Heart left ventricle (tissue), 16 donors: ENCODE measurements around the gene LRRK2. TPM values are rescaled to one million over a fixed set of nuclear protein-coding genes. Genes with fewer than 3 reads are reported as not detected.

Experiments used
- ATAC-seq, 4 donors: fragments of 200-7000 bp; cut with Tn5 transposase; one replicate each; pipeline ENCODE4 v1.9.1; 2020 to 2022; ENCODE audit warnings: moderate library complexity in 4 of 4, mild to moderate bottlenecking in 3 of 4, moderate number of reproducible peaks in 1 of 4
- DNase-seq, 5 donors: peaks; one replicate each; pipeline ENCODE4 v3.0.0-alpha.2; 2020
- H3K27ac ChIP-seq, 12 donors: fragments of 200-600 bp; sonication (generic) in 4 of 12; one replicate each; pipeline versions ENCODE4 v1.5.0 to v1.8.0; 2016 to 2022; ENCODE audit warnings: mild to moderate bottlenecking in 2 of 12
- H3K27me3 ChIP-seq, 9 donors: fragments of 200-600 bp; sonication (generic) in 2 of 9; one replicate each; pipeline versions ENCODE4 v1.5.1 to v1.8.0; 2016 to 2022; ENCODE audit warnings: mild to moderate bottlenecking in 3 of 9
- H3K36me3 ChIP-seq, 9 donors: fragments of 200-600 bp; sonication (generic) in 2 of 9; one replicate each; pipeline versions ENCODE4 v1.5.0 to v1.8.0; 2018 to 2022; ENCODE audit warnings: mild to moderate bottlenecking in 2 of 9
- H3K4me1 ChIP-seq, 12 donors: fragments of 200-600 bp; sonication (generic) in 4 of 12; one replicate each; pipeline versions ENCODE4 v1.5.0 to v1.8.0; 2016 to 2022; ENCODE audit warnings: mild to moderate bottlenecking in 3 of 12
- H3K4me3 ChIP-seq, 12 donors: fragments of 200-600 bp; sonication (generic) in 4 of 12; one replicate each; pipeline versions ENCODE4 v1.5.0 to v1.8.0; 2017 to 2022; ENCODE audit warnings: mild to moderate bottlenecking in 9 of 12, moderate library complexity in 4 of 12
- H3K9me3 ChIP-seq, 12 donors: fragments of 200-600 bp; sonication (generic) in 4 of 12; one replicate each; pipeline versions ENCODE4 v1.5.0 to v1.8.0; 2016 to 2022; ENCODE audit warnings: mild to moderate bottlenecking in 1 of 12
- CTCF ChIP-seq, 12 donors: fragments of 200-600 bp; sonication (generic) in 4 of 12; IDR thresholded peaks; one replicate each; pipeline versions ENCODE4 v1.5.0 to v1.8.0; 2018 to 2022; ENCODE audit warnings: antibody characterized with exemption in 12 of 12, mild to moderate bottlenecking in 5 of 12
- POLR2A ChIP-seq, 2 donors: fragments of 450-650 bp; IDR thresholded peaks; one replicate each; pipeline ENCODE4 v1.6.1; 2017; ENCODE audit warnings: antibody characterized with exemption in 2 of 2, mild to moderate bottlenecking in 2 of 2, moderate library complexity in 2 of 2
- WGBS, 4 donors: extraction: QIAGEN DNeasy Blood & Tissue Kit in 2 of 4; methylation state at CpG; one replicate each; pipeline versions ENCODE4 v1.1.5 to v1.1.7; 2013 to 2018; 5-methylcytosine and 5-hydroxymethylcytosine counted together
- intact Hi-C, 10 donors: fragments of 100-400 bp; cut with DNase I; formaldehyde crosslinking; loops; one replicate each; pipeline versions ENCODE4 v1.11.1 to v1.14.2; 2022
- polyA plus RNA-seq, 2 donors: library from polyadenylated mRNA; stranded (reverse); fragments of 200-250 nt; gene quantifications; one replicate each; pipeline ENCODE4 v1.2.3, GENCODE V29; 2013
- total RNA-seq, 9 donors: library from RNA; depleted of rRNA in 2 of 9; stranded (reverse); fragments of >200 nt in 2 of 9; fragmentation: NEBNext Ultra II Directional in 3 of 9; extraction: Animal tissue kit (Norgen Biotek cat#: 25700) in 3 of 9; gene quantifications; one replicate each; pipeline versions ENCODE4 v1.1.0 to v1.2.4, GENCODE V29; 2016 to 2023
- donor health status: ischemic (EF 13 %, LVEDD 7.1; RV severe dilation, severe dysfunction).
- donor health status: healthy with polysubstance abuse.
- donor health status: DM: no; HTN: yes; CAD: no.
- donor health status: DM: no; HTN: no; CAD: no.
- donor health status: ischemic (EF 25% LVEDD 6.9; RV normal size, moderate dysfunction).
- donor health status: ischemic (EF 25% LVEDD 5.7; RV mildly dilated, moderate dysfunction).
- donor health status: healthy.
- donor health status: DM: yes; HTN: yes; CAD: no.
- donor health status: ischemic (EF 35%, LVEDD 5.7; RV mildly dilated, moderate dysfunction).
- donor health status: nonischemic (EF 11% LVEDD 7.7; RV severe dilation, severe dysfunction).
- donor health status: DM: yes; HTN: yes; CAD: no.
- donor health status: PGD.
- donor health status: ischemic (EF 29% LVEDD 5.4; RV normal size, mild dysfunction).
- donor health status: nonischemic (EF 23%, LVEDD 6.1; RV moderate dilation, normal function).

The LRRK2 gene
- total and polyA plus RNA-seq, 11 donors, result 0.72 to 12.3 (median 5.0) TPM

- H3K27ac ChIP-seq, result no peak overlapping the region
- no peaks in the 10 kb centered on the region for H3K27me3 ChIP-seq
- intact Hi-C loops, result no loop called here
- no peaks in the 10 kb centered on the region for H3K4me1 ChIP-seq
- no peaks in the 10 kb centered on the region for H3K9me3 ChIP-seq
- DNase-seq (no peak), ATAC-seq (no peak)
- TF ChIP-seq POLR2A (IDR thresholded peaks at IDR 0.05) (no peak), CTCF (IDR thresholded peaks at IDR 0.05) (no peak)
- no peaks in the 10 kb centered on the region for H3K36me3 ChIP-seq
- H3K4me3 ChIP-seq, result no peak overlapping the region
These were observed 168.2 kb downstream of the LRRK2 start for GRCh38 chr12:40393026-40393425.

DNA sequence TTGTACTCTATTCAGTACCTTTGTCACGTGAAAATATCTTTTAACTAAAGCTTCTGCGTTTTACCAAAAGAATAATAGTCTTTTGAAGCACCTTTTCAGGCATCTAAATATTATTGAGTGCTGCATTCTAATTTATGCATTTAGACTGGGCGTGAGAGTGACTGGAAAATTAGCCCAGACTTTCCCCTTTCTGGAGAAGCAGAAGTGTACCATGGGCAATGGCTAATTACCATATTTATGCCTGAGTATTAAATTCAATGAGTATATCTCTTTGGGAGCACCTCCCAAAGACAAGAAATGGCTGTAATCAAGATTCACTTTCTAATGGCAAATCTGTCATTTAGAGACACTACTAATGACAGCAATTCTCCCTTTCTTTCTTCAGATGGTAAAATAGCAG, 174.9 kb downstream of the LRRK2 start:
- ATAC-seq, result no peak
- H3K36me3 ChIP-seq, result no peaks in the 10 kb centered on the region
- no peak for DNase-seq
- TF ChIP-seq CTCF (IDR thresholded peaks at IDR 0.05) (no peak), POLR2A (IDR thresholded peaks at IDR 0.05) (no peak)
- no peaks in the 10 kb centered on the region for H3K4me1 ChIP-seq
- intact Hi-C loops, result no loop called here
- 60 to 72% (median 69%) methylated on average over 3 of the region's 3 CpGs for WGBS, 4 donors
- no peaks in the 10 kb centered on the region for H3K27me3 ChIP-seq
- no peak overlapping the region for H3K4me3 ChIP-seq
- no peak overlapping the region for H3K27ac ChIP-seq
- H3K9me3 ChIP-seq, result no peaks in the 10 kb centered on the region

DNA sequence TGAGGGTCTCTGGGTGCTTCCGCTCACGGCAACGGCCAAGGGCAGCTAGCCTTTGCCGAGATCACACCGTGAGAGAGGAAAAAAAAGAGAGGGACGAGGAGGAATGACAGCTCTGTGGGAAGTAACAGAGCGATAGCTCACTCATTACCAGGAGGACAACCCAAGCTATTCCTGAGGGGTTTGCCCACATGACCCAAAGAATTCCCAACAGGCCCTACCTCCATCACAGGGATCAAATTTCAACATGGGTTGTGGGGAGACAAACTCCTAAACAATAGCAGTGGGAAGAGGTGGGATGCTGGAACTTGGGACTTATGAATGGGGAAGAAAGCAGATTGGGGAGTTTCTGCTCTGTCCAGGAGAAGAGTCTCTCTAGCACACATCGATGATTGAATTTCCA, 180.6 kb downstream of the LRRK2 start:
- H3K4me3 ChIP-seq, result no peak overlapping the region
- H3K27ac ChIP-seq, result no peak overlapping the region
- no peaks in the 10 kb centered on the region for H3K27me3 ChIP-seq
- intact Hi-C loops, result no loop called here
- no peaks in the 10 kb centered on the region for H3K4me1 ChIP-seq
- no peak for ATAC-seq
- 81 to 86% (median 85%) methylated on average over 8 of the region's 8 CpGs for WGBS, 4 donors
- no peaks in the 10 kb centered on the region for H3K36me3 ChIP-seq
- no peaks in the 10 kb centered on the region for H3K9me3 ChIP-seq
- no peak for DNase-seq
- TF ChIP-seq CTCF (IDR thresholded peaks at IDR 0.05) (no peak), POLR2A (IDR thresholded peaks at IDR 0.05) (no peak)

Other genes with a start within 250 kb of the LRRK2 start
- 10 to 100 TPM in 3 of 9 donors, 1 to 10 TPM in 6; 5.8 to 17.6 (median 10.0) TPM for gene SLC2A13, start 118.9 kb upstream of the LRRK2 start, total RNA-seq
- 1 to 10 TPM; 1.9 to 3.9 TPM for gene SLC2A13, start 118.9 kb upstream of the LRRK2 start, polyA plus RNA-seq